Cardiac muscle cell (in vitro differentiated cells and primary cell): ENCODE measurements around the gene TMEM115. TPM values are rescaled to one million over a fixed set of nuclear protein-coding genes. Genes with fewer than 3 reads are reported as not detected.

Experiments
- DNase-seq, 2 donors: peaks; one replicate each; pipeline versions ENCODE4 v3.0.0 to v3.0.0-alpha.2; 2010 to 2017; ENCODE audit warnings: low read depth in 1 of 2, low spot score in 1 of 2
- H3K27ac ChIP-seq: fragments of 200-600 bp; sonication (generic); 2 replicates; pipeline ENCODE4 v1.5.1; 2016
- H3K27me3 ChIP-seq: fragments of 200-600 bp; sonication (generic); 2 replicates; pipeline ENCODE4 v1.6.0; 2016; ENCODE audit warnings: control low read depth
- H3K36me3 ChIP-seq: fragments of 200-600 bp; sonication (generic); 2 replicates; pipeline ENCODE4 v1.5.1; 2016; ENCODE audit warnings: control low read depth
- H3K4me1 ChIP-seq: fragments of 200-600 bp; sonication (generic); 2 replicates; pipeline ENCODE4 v1.8.1; 2017; ENCODE audit warnings: low read depth, mild to moderate bottlenecking, mixed run types
- H3K4me3 ChIP-seq: fragments of 200-600 bp; sonication (generic); 2 replicates; pipeline ENCODE4 v1.5.1; 2016; ENCODE audit warnings: mild to moderate bottlenecking
- H3K9me3 ChIP-seq: fragments of 200-600 bp; sonication (generic); 2 replicates; pipeline ENCODE4 v1.5.1; 2017; ENCODE audit warnings: low read depth, mild to moderate bottlenecking, control low read depth
- CTCF ChIP-seq: IDR thresholded peaks from 2 replicates; pipeline ENCODE4 v1.5.1; 2012; ENCODE audit warnings: low read depth, mild to moderate bottlenecking, low read length
- polyA plus RNA-seq: library from polyadenylated mRNA; unstranded; fragments of >200 nt; fragmentation: Nextera tagmentation; extraction: Ambion mirVana; gene quantifications from 2 replicates; pipeline ENCODE4 v1.2.1, GENCODE V29; 2016
- total RNA-seq: library from RNA; depleted of rRNA; stranded (reverse); fragments of >200 nt; gene quantifications from 2 replicates; pipeline ENCODE4 v1.2.3, GENCODE V29; 2016

The TMEM115 gene
- total and polyA plus RNA-seq, 2 experiments from 2014 or later, result 57.9 to 67.0 TPM

- DNase-seq, result peak in 1 of 2 donors; percentile 34
- Histone ChIP-seq H3K9me3 (no peaks in the 10 kb centered on the region), H3K36me3 (peaks cover 14% of the 10 kb centered on the region), H3K27ac (no peak overlapping the region), H3K4me1 (peaks cover 31% of the 10 kb centered on the region), H3K27me3 (no peaks in the 10 kb centered on the region), H3K4me3 (no peak overlapping the region)
- TF ChIP-seq CTCF, result no peak
Measured at GRCh38 chr3:50323092-50323600, 36.2 kb downstream of the TMEM115 start.

GRCh38 chr3:50322386-50323091, 36.8 kb downstream of the TMEM115 start, which contains the start of gene HYAL2:
Gene HYAL2, minus strand, starts transcription at chr3:50322745. Its CDS starts 2,256 bp downstream, at chr3:50320489.
- Histone ChIP-seq H3K4me3 (peak within 1 kb of the TSS; percentile 65), H3K9me3 (no peaks in the 10 kb centered on the region), H3K4me1 (peaks cover 31% of the 10 kb centered on the region), H3K36me3 (peaks cover 17% of the 10 kb centered on the region), H3K27me3 (no peaks in the 10 kb centered on the region), H3K27ac (peak within 1 kb of the TSS; percentile 100)
- no peak for TF ChIP-seq CTCF
- DNase-seq, result peak in 1 of 2 donors; percentile 58

DNA sequence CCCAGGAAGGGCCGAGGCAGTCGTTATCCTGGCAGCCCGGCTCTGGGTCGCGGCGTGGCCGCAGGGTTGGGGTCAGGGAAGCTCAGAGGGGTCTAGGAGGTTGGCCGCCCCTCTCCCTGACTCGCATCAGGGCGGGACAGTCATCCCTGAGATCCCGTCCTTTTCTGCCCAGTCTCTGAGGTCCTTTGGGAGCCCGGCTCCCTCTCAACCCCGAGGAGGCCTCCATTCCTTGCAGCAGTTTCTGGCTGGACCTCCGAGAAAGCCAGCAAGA, 37.3 kb downstream of the TMEM115 start:
- peak overlapping the region; percentile 65 for H3K4me3 ChIP-seq
- H3K36me3 ChIP-seq, result peaks cover 21% of the 10 kb centered on the region
- no peaks in the 10 kb centered on the region for H3K9me3 ChIP-seq
- DNase-seq, result no peak
- peaks cover 26% of the 10 kb centered on the region for H3K4me1 ChIP-seq
- no peaks in the 10 kb centered on the region for H3K27me3 ChIP-seq
- TF ChIP-seq CTCF, result no peak
- peak overlapping the region; percentile 100 for H3K27ac ChIP-seq

GRCh38 chr3:50321336-50322114, 37.8 kb downstream of the TMEM115 start:
- peak overlapping the region; percentile 100 for H3K27ac ChIP-seq
- peak; percentile 47 for TF ChIP-seq CTCF
- peaks cover 21% of the 10 kb centered on the region for H3K36me3 ChIP-seq
- H3K4me1 ChIP-seq, result peaks cover 24% of the 10 kb centered on the region
- no peaks in the 10 kb centered on the region for H3K27me3 ChIP-seq
- DNase-seq, result peak; percentile 93 to 94
- peak overlapping the region; percentile 65 for H3K4me3 ChIP-seq
- H3K9me3 ChIP-seq, result no peaks in the 10 kb centered on the region

DNA sequence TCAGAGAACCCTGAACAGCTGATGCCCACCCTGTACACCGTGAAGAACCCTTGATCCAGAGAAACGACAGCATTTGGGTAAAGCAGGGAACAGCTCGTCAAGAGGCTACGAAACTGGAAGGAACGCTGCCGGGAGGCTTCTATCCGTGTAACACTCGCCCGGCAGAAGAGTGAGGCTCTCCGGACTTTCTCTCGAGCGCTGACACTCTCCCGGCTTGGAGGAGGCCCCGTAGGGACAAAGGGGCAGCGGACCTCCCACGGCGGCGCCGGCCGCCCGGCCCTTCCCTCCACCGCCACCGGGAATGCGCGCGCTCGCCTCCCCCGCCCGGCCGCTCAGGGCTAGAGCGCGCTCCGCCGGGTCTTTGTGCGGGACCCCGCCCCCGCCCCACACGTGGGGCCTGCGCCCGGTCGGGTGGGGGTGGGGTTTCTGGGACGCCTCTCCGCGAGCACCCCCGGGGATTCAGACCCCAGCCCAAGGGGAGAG, 38.4 kb downstream of the TMEM115 start:
- peaks cover 24% of the 10 kb centered on the region for H3K36me3 ChIP-seq

More for the DNA sequence above, 38.4 kb downstream of the TMEM115 start:
- H3K27ac ChIP-seq, result peak overlapping the region; percentile 100
- TF ChIP-seq CTCF, result no peak
- H3K27me3 ChIP-seq, result no peaks in the 10 kb centered on the region
- DNase-seq, result peak; percentile 81 to 92
- H3K9me3 ChIP-seq, result no peaks in the 10 kb centered on the region
- peak overlapping the region; percentile 65 for H3K4me3 ChIP-seq
- H3K4me1 ChIP-seq, result peaks cover 24% of the 10 kb centered on the region
